GM19240 (cell line): ENCODE measurements around the gene ZNF333.

ENCODE experiments used
- DNase-seq: peaks from one replicate; pipeline ENCODE4 v3.0.0; 2011; ENCODE audit warnings: low spot score; ENCODE audit not compliant: insufficient read length

The ZNF333 gene

DNA sequence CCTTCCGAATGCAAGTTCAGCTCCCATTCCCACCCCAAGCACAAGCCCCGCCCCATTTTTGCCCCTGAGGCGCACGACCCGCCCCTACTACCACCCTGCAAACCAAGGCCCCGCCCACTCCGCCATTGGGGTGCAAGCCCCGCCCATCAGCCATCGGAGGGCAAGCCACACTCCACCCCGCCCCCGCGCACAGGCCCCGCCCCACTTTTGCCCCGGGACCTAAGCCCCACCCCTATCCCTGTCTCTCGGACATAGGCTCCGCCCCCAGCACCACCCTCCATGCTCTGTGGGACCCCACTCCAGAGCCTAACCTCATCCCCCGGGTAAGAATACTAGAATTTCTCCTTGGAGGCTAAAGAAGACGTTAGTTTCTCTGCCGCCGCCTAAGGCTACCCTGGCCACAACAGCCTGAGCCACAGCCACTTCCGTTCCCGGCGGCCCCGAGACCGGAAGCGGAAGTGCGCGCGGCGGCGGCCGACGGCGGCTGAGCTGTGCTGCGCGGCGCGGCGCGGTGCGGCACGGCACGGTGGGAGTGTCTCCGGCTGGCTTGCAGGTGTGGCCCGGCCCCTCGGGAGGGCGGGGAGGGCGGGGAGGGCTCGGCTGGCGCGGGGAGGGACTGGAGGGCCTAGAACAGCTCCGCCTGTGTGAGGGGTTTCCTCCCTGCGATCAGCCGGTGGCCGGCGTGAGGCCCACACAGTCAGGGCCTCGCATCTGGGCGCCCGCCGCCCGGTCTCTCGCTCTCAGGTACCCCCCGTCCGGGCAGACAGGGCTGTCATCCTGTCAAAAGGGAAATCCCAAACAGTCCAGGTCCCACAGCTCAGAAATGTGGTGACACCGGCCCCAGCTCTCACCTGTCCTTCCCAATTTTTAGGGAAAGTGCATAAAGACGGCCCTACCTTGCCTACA, at the start of gene ZNF333:
Gene ZNF333 (plus strand): TSS at position 451 of the 906 bp plus-strand sequence. CDS start 3,444 bp downstream, outside the sequence.
- DNase-seq: peak; percentile 78

GRCh38 chr19:14648506-14648905, 41.3 kb upstream of the ZNF333 start:
- DNase-seq: no peak

GRCh38 chr19:14649020-14649419, 40.8 kb upstream of the ZNF333 start:
- DNase-seq: no peak

DNA sequence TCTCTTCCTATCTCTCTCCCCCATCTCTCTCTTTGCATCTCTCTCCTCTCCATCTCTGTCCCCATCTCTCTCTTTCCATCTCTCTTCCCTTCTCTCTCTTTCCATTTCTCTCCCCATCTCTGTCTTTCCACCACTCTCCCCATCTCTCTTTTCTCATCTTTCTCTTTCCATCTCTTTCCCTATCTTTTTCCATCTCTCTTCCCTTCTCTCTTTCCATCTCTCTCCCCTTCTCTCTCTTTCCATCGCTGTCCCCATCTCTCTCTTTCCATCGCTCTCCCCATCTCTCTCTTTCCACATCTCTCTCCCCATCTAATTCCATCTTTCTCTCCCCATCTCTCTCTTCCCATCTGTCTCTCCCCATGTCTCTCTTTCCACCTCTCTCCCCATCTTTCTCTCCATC, 39.7 kb upstream of the ZNF333 start:
- no peak for DNase-seq

DNA sequence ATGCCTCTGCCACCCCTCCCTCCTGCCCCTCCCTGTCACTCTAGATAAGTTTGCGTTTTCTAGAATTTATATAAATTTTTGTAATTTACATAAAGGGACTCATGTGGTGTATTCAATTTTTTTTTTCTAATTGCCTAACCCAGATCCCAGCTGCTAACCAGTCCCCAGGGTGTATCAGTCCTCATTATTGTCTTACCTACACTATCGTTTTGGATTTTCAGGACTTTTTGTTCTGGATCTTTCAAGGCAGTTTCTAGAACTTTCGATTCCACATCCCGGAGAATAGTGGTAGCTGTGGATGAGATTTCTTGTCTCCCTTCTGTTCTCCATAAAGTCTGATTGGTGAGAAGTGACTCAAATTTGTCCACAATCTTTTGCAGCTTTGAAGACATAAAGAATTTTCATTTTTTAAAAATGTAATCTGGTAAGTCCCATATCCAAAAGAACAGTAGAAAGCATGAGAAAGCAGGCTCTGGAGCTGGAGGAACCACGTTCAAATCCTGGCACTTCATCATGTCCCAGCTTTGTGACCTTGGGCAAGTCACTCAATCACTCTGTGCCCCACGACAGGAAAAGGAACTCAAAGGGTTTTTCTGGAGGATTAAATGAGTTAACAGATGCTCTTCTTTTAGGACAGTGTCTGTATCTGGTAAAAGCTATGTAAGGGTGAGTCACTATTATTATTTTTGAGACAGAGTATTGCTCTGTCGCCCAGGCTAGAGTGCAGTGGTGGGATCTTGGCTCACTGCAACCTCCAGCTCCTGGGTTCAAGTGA, 34.9 kb upstream of the ZNF333 start:
- DNase-seq: no peak

- no peak for DNase-seq
These were observed 34.1 kb upstream of the ZNF333 start for GRCh38 chr19:14655726-14656125.

- DNase-seq: no peak
These were observed 29.9 kb upstream of the ZNF333 start for GRCh38 chr19:14659874-14660489.

- DNase-seq: no peak
These were observed 28.4 kb upstream of the ZNF333 start for GRCh38 chr19:14661372-14661924.

DNA sequence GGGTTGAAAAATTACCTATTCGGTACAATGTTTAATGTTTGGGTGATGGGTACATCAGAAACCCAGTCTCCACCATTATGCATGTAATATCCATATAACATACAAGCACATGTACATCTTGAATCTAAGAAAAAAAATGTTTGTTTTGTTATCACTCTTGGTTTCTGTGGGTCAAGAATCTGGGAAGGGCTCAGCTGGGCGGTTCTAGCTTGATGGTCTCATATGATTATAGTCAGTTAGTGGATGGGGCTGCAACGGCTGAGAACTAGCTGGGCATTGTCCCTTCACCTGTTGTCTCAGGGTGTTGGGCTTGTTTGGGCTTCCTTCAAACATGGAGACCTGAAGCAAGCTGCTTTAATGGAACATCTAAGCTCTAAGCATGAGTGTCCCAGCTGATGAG, 19.9 kb upstream of the ZNF333 start:
- DNase-seq: no peak

DNA sequence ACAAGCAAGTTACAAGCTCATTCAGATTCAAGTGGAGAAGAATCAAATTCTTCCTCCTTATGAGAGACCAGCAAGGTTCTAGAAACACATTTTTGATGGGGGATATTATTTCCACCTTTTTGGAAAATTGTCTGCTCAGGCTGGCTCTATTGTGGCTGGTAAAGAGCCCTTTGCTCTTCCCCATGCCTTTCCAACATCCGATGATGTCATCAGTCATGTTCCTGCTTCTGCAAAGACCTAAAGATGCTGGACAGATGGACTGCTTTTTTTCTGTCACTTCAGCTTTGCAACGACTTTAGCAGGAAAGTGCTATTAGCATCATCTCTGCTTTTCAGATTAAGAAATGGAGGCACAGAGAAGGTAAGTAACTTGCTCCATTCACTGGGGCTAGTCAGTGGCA, 19.4 kb upstream of the ZNF333 start:
- DNase-seq: no peak

GRCh38 chr19:14672188-14672872, 17.5 kb upstream of the ZNF333 start:
- no peak for DNase-seq

GRCh38 chr19:14673088-14673487, 16.8 kb upstream of the ZNF333 start:
- no peak for DNase-seq

GRCh38 chr19:14674764-14675163, 15.1 kb upstream of the ZNF333 start, which contains the start of gene ADGRE3:
Gene ADGRE3, minus strand, starts transcription at chr19:14674844. Its CDS starts 74 bp downstream, at chr19:14674770.
- no peak for DNase-seq

GRCh38 chr19:14676762-14677161, 13.1 kb upstream of the ZNF333 start:
- DNase-seq: no peak

DNA sequence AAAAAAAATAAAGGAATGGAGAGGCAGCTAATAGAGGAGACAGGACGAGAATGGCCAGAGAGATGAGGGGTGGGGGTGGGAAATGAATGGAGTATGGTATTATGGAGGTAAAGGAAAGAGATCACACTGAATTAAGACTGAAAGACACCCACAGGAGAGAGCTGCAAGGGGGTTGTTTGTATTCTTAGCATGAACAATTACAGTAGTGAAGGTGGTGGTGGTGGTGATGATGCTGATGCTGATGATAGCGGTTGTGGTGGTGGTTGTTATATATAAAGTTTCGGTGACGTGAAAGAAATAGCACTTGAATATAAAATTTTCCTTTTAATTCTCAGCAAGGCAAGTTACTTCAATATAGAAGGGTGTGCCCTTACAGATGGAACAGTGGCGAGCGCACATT, 12.4 kb upstream of the ZNF333 start:
- no peak for DNase-seq

- no peak for DNase-seq
These were observed 11.6 kb upstream of the ZNF333 start for GRCh38 chr19:14678199-14678598.

- no peak for DNase-seq
These were observed 7.8 kb upstream of the ZNF333 start for GRCh38 chr19:14682084-14682483.

- DNase-seq: no peak
These were observed 6.4 kb upstream of the ZNF333 start for GRCh38 chr19:14683439-14683838.

GRCh38 chr19:14686411-14686810, 3.4 kb upstream of the ZNF333 start:
- no peak for DNase-seq

GRCh38 chr19:14694641-14695266, 4.9 kb downstream of the ZNF333 start:
- DNase-seq: no peak

DNA sequence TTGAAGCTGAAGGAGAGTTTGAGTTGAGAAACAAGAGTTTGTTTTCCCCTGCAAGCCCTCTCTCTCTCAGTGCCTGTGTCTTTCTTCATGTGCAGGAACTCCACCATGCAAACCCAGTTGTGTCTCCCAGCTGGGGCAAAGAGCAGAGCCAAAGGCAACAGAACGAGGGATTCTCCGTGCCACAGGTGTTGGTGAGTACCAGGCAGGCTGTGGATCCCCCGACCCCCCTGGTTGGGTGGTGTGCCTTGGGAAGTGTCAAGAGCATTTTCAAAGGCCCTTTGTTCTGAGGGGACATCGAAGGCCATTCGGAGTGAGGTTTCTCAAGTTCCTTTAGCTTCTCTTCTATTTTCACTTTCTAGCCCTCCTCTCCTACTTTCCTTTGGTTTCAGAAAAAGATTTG, 5.6 kb downstream of the ZNF333 start:
- no peak for DNase-seq
